Peyer's patch (tissue), 4 donors: ENCODE measurements around the gene MDN1. TPM values are rescaled to one million over a fixed set of nuclear protein-coding genes. Genes with fewer than 3 reads are reported as not detected.

Experiments
- DNase-seq, 3 donors: peaks; one replicate each; pipeline ENCODE4 v3.0.0-alpha.2; 2017 to 2019
- H3K27ac ChIP-seq, 4 donors: fragments of 200-600 bp; sonication (generic); one replicate each; pipeline ENCODE4 v1.5.1; 2016 to 2019
- H3K27me3 ChIP-seq, 2 donors: fragments of 200-600 bp; sonication (generic); one replicate each; pipeline ENCODE4 v1.5.1; 2019
- H3K36me3 ChIP-seq, 3 donors: fragments of 200-600 bp; sonication (generic); one replicate each; pipeline ENCODE4 v1.5.1; 2016 to 2019
- H3K4me1 ChIP-seq, 4 donors: fragments of 200-600 bp; sonication (generic); one replicate each; pipeline ENCODE4 v1.5.1; 2016 to 2019
- H3K4me3 ChIP-seq, 4 donors: fragments of 200-600 bp; sonication (generic); 1 replicate in 3 of 4; 2 replicates in 1 of 4; pipeline ENCODE4 v1.5.1; 2016 to 2019; ENCODE audit warnings: mild to moderate bottlenecking in 1 of 4
- H3K9me3 ChIP-seq, 4 donors: fragments of 200-600 bp; sonication (generic); one replicate each; pipeline ENCODE4 v1.5.1; 2016 to 2019; ENCODE audit warnings: mild to moderate bottlenecking in 1 of 4
- CTCF ChIP-seq, 6 experiments: fragments of 450-650 bp in 4 of 6; fragments of 200-600 bp in 2 of 6; sonication (generic) in 1 of 6; IDR thresholded peaks; one replicate each; pipeline ENCODE4 v1.5.1; 2017 to 2019; ENCODE audit warnings: antibody characterized with exemption in 6 of 6, mild to moderate bottlenecking in 3 of 6, moderate library complexity in 1 of 6
- POLR2A ChIP-seq, 2 donors: fragments of 450-650 bp; IDR thresholded peaks; one replicate each; pipeline ENCODE4 v1.5.1; 2017; ENCODE audit warnings: antibody characterized with exemption in 2 of 2, mild to moderate bottlenecking in 2 of 2, moderate library complexity in 2 of 2
- total RNA-seq, 4 donors: library from RNA; depleted of rRNA; stranded (reverse); fragments of >200 nt; gene quantifications; one replicate each; pipeline ENCODE4 v1.1.0, GENCODE V29; 2016

MDN1 gene
- total RNA-seq, 4 donors from 2014 or later = 19.6 to 62.7 (median 35.5) TPM

DNA sequence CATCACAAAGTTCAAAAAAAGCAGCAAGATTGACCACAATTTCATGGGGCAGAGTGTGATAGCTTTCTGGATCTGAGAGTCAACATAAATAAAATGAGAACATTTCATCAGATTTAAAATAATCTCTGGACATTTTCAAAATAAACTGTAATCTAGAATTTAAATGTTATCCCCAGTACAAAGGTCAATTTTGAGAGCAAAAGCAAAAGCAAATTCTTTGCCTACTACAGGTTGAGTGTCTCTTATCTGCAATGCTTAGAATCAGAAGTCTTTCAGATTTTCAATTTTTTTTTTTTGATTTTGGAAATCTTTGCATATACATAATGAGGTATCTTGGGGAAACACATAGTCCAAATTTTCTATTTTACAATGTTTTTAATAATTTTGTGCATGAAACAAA is 113.5 kb downstream of the MDN1 start:
- H3K4me3 ChIP-seq = no peak overlapping the region
- no peaks in the 10 kb centered on the region for H3K27me3 ChIP-seq
- TF ChIP-seq CTCF (IDR thresholded peaks at IDR 0.05) (no peak), POLR2A (IDR thresholded peaks at IDR 0.05) (no peak)
- no peaks in the 10 kb centered on the region for H3K4me1 ChIP-seq
- H3K27ac ChIP-seq = no peak overlapping the region
- DNase-seq = no peak
- H3K36me3 ChIP-seq = peaks cover 0 to 51% (median 0%) of the 10 kb centered on the region in 3 donors
- H3K9me3 ChIP-seq = no peaks in the 10 kb centered on the region

DNA sequence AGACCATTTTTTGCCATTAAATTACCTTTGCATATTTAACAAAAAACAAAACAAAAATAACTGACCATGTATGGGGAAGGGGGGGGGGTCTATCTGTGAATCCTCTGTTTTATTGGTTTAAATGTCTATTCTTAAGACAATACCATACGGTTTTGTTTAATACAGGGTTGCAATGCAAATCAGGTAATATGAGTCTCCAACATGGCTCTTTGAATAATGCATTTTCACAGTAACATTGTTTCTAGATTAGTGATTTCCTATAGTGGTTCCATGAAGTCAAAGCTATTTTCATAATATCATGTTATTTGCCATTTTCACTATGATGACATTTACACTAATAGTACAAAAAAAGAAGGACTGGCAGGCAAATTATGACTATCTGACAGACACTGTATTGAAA is 116.3 kb downstream of the MDN1 start:
- no peaks in the 10 kb centered on the region for H3K27me3 ChIP-seq
- H3K9me3 ChIP-seq = no peaks in the 10 kb centered on the region
- no peaks in the 10 kb centered on the region for H3K4me1 ChIP-seq
- DNase-seq = no peak
- peaks cover 0 to 61% (median 0%) of the 10 kb centered on the region in 3 donors for H3K36me3 ChIP-seq
- H3K4me3 ChIP-seq = no peak overlapping the region
- no peak for TF ChIP-seq CTCF (IDR thresholded peaks at IDR 0.05)
- no peak for TF ChIP-seq POLR2A (IDR thresholded peaks at IDR 0.05)
- H3K27ac ChIP-seq = no peak overlapping the region

- Histone ChIP-seq H3K4me1 (no peaks in the 10 kb centered on the region), H3K27ac (no peak overlapping the region), H3K9me3 (no peaks in the 10 kb centered on the region), H3K4me3 (no peak overlapping the region), H3K27me3 (no peaks in the 10 kb centered on the region), H3K36me3 (peaks cover 0 to 60% (median 0%) of the 10 kb centered on the region in 3 donors)
- no peak for DNase-seq
- TF ChIP-seq CTCF (IDR thresholded peaks at IDR 0.05) (no peak), POLR2A (IDR thresholded peaks at IDR 0.05) (no peak)
Measured at GRCh38 chr6:89702349-89702748, 117.2 kb downstream of the MDN1 start.

DNA sequence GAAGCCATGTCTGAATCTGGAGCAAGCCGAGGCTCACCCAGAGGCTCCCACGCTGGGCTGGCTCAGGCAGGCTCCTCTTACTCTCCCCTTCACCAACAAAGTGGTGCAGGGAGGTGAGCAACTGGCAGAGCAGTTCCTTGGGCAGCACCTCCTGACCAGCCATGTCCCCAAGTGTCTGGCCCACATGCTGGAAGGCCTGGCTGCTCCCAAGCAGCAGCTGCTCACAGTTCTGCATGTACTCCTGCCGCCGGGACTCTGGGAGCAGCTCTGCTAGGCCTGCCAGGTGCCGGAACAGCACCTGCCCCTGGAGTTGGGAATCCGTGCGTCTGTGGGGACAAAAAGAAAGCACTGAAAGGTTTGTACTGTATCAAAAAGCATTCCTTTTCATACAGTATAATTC is 123.9 kb downstream of the MDN1 start:
- DNase-seq = no peak
- TF ChIP-seq POLR2A (IDR thresholded peaks at IDR 0.05) (no peak), CTCF (IDR thresholded peaks at IDR 0.05) (no peak)
- no peaks in the 10 kb centered on the region for H3K4me1 ChIP-seq
- peaks cover 0 to 85% (median 0%) of the 10 kb centered on the region in 3 donors for H3K36me3 ChIP-seq
- no peak overlapping the region for H3K27ac ChIP-seq
- H3K4me3 ChIP-seq = no peak overlapping the region
- no peaks in the 10 kb centered on the region for H3K27me3 ChIP-seq
- no peaks in the 10 kb centered on the region for H3K9me3 ChIP-seq

- no peak overlapping the region for H3K27ac ChIP-seq
- TF ChIP-seq CTCF (IDR thresholded peaks at IDR 0.05) (no peak), POLR2A (IDR thresholded peaks at IDR 0.05) (no peak)
- H3K27me3 ChIP-seq = no peaks in the 10 kb centered on the region
- peaks cover 0 to 84% (median 0%) of the 10 kb centered on the region in 3 donors for H3K36me3 ChIP-seq
- no peak overlapping the region for H3K4me3 ChIP-seq
- H3K4me1 ChIP-seq = no peaks in the 10 kb centered on the region
- no peak for DNase-seq
- H3K9me3 ChIP-seq = no peaks in the 10 kb centered on the region
Measured at GRCh38 chr6:89694428-89694827, 125.2 kb downstream of the MDN1 start.

GRCh38 chr6:89693207-89693606 is 126.4 kb downstream of the MDN1 start:
- Histone ChIP-seq H3K4me3 (no peak overlapping the region), H3K27me3 (no peaks in the 10 kb centered on the region), H3K36me3 (peaks cover 0 to 85% (median 0%) of the 10 kb centered on the region in 3 donors), H3K27ac (no peak overlapping the region), H3K9me3 (no peaks in the 10 kb centered on the region), H3K4me1 (no peaks in the 10 kb centered on the region)
- TF ChIP-seq POLR2A (IDR thresholded peaks at IDR 0.05) (no peak), CTCF (IDR thresholded peaks at IDR 0.05) (no peak)
- DNase-seq = no peak
